Ovary (tissue), 3 donors: ENCODE data around the gene F2RL3.

Source experiments
- CTCF ChIP-seq, 3 donors: fragments of 450-650 bp in 2 of 3; fragments of 200-600 bp in 1 of 3; IDR thresholded peaks; one replicate each; pipeline versions ENCODE4 v1.5.1 to v1.8.0; 2016 to 2022; ENCODE audit warnings: antibody characterized with exemption in 3 of 3, mild to moderate bottlenecking in 1 of 3
- EP300 ChIP-seq: sonication (generic); formaldehyde crosslinking; IDR thresholded peaks from one replicate; pipeline ENCODE4 v1.6.1; 2017; ENCODE audit warnings: antibody characterized with exemption
- POLR2A ChIP-seq: fragments of 450-650 bp; IDR thresholded peaks from one replicate; pipeline ENCODE4 v1.6.1; 2017; ENCODE audit warnings: antibody characterized with exemption, mild to moderate bottlenecking, moderate library complexity
- donor health status: DM: no; HTN: no; CAD: no.

GRCh38 chr19:16889366-16889882 lies 625 bp downstream of the F2RL3 start:
- TF ChIP-seq POLR2A (no peak), CTCF (IDR thresholded peaks at IDR 0.05) (no peak), EP300 (no peak)
